Smooth muscle cell (in vitro differentiated cells): ENCODE measurements around the gene ZNF853. TPM values are rescaled to one million over a fixed set of nuclear protein-coding genes. Genes with fewer than 3 reads are reported as not detected.

Experiments
- DNase-seq: peaks from one replicate; lab custom pipeline; 2025; ENCODE audit not compliant: unreplicated experiment; lab: John Stamatoyannopoulos, UW
- H2AFZ ChIP-seq: fragments of 200-600 bp; sonication (generic); 2 replicates; pipeline ENCODE4 v1.6.0; 2016; ENCODE audit warnings: antibody characterized with exemption, low read depth, mild to moderate bottlenecking
- H3F3A ChIP-seq: fragments of 200-600 bp; sonication (generic); 2 replicates; pipeline ENCODE4 v1.6.0; 2017; ENCODE audit warnings: antibody characterized with exemption, low read depth
- H3K27ac ChIP-seq: fragments of 200-600 bp; sonication (generic); 2 replicates; pipeline ENCODE4 v1.5.1; 2016; ENCODE audit warnings: low read depth, mild to moderate bottlenecking
- H3K27me3 ChIP-seq: fragments of 200-600 bp; sonication (generic); 2 replicates; pipeline ENCODE4 v1.6.1; 2016; ENCODE audit warnings: low read depth, mild to moderate bottlenecking
- H3K36me3 ChIP-seq: fragments of 200-600 bp; sonication (generic); 2 replicates; pipeline ENCODE4 v1.5.1; 2016; ENCODE audit warnings: low read depth
- H3K4me1 ChIP-seq: fragments of 200-600 bp; sonication (generic); 2 replicates; pipeline ENCODE4 v1.5.1; 2016; ENCODE audit warnings: low read depth
- H3K4me2 ChIP-seq: fragments of 200-600 bp; sonication (generic); 2 replicates; pipeline ENCODE4 v1.6.0; 2016; ENCODE audit warnings: mild to moderate bottlenecking
- H3K4me3 ChIP-seq: fragments of 200-600 bp; sonication (generic); 2 replicates; pipeline ENCODE4 v1.5.1; 2016; ENCODE audit warnings: mild to moderate bottlenecking
- H3K79me2 ChIP-seq: fragments of 200-600 bp; sonication (generic); 2 replicates; pipeline ENCODE4 v1.6.0; 2016; ENCODE audit warnings: low read depth, mild to moderate bottlenecking
- H3K9ac ChIP-seq: fragments of 200-600 bp; sonication (generic); 2 replicates; pipeline ENCODE4 v1.6.0; 2016; ENCODE audit warnings: low read depth
- H3K9me3 ChIP-seq: fragments of 200-600 bp; sonication (generic); replicated peaks from 2 replicates; pipeline ENCODE4 v1.5.1; 2016; ENCODE audit warnings: low read depth
- H4K20me1 ChIP-seq: fragments of 200-600 bp; sonication (generic); 2 replicates; pipeline ENCODE4 v1.6.0; 2016; ENCODE audit warnings: low read depth
- WGBS: methylation state at CpG from one replicate; pipeline ENCODE4 v1.1.7; 2016; ENCODE audit warnings: low lambda C conversion rate; 5-methylcytosine and 5-hydroxymethylcytosine counted together
- polyA plus RNA-seq: library from polyadenylated mRNA; unstranded; fragments of >200 nt; fragmentation: Nextera tagmentation; extraction: Ambion mirVana; gene quantifications from 2 replicates; pipeline ENCODE4 v1.2.1, GENCODE V29; 2016
- total RNA-seq: library from RNA; depleted of rRNA; stranded (reverse); fragments of >200 nt; gene quantifications from 2 replicates; pipeline ENCODE4 v1.2.3, GENCODE V29; 2014
- TF ChIP-seq, protein P1 (sequence below): fragments of 200-600 bp; sonication (generic); IDR thresholded peaks from 2 replicates; pipeline ENCODE4 v1.5.1; 2017; ENCODE audit warnings: borderline replicate concordance, mild to moderate bottlenecking, antibody characterized with exemption; ENCODE audit not compliant: insufficient read depth, poor library complexity, severe bottlenecking

The ZNF853 gene
- total and polyA plus RNA-seq, 2 experiments from 2014 or later = 8.9 to 10.3 TPM

DNA sequence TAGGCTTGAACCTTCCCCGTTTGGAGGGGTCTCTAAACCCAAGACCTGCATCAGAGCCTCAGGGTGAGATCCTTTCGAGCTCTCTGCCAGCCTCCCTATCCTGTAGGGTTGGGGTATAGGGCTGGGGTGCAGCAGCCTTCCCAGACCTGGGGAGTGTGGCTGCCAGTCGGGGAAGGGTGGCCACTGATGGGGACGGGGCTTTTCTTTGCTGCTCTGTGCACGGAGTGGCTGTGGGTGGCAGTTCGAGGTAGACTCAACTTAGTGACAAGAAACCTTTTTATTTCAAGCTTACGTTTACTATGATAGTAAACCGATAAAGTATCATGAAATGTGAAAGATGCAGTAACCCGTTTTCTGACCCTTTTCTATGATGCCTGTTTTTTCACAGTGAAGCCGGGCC is 34.7 kb downstream of the ZNF853 start:
- H3K4me3 ChIP-seq = no peak overlapping the region
- no peak for DNase-seq
- H3K9ac ChIP-seq = no peak overlapping the region
- no peaks in the 10 kb centered on the region for H3K36me3 ChIP-seq
- no peak overlapping the region for H2AFZ ChIP-seq
- H4K20me1 ChIP-seq = peaks cover 32% of the 10 kb centered on the region
- H3K79me2 ChIP-seq = no peaks in the 10 kb centered on the region
- no peaks in the 10 kb centered on the region for H3K4me1 ChIP-seq
- TF ChIP-seq, protein P1, sequence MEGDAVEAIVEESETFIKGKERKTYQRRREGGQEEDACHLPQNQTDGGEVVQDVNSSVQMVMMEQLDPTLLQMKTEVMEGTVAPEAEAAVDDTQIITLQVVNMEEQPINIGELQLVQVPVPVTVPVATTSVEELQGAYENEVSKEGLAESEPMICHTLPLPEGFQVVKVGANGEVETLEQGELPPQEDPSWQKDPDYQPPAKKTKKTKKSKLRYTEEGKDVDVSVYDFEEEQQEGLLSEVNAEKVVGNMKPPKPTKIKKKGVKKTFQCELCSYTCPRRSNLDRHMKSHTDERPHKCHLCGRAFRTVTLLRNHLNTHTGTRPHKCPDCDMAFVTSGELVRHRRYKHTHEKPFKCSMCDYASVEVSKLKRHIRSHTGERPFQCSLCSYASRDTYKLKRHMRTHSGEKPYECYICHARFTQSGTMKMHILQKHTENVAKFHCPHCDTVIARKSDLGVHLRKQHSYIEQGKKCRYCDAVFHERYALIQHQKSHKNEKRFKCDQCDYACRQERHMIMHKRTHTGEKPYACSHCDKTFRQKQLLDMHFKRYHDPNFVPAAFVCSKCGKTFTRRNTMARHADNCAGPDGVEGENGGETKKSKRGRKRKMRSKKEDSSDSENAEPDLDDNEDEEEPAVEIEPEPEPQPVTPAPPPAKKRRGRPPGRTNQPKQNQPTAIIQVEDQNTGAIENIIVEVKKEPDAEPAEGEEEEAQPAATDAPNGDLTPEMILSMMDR = no peak
- no peak overlapping the region for H3K27ac ChIP-seq
- H3F3A ChIP-seq = no peaks in the 10 kb centered on the region
- H3K27me3 ChIP-seq = no peaks in the 10 kb centered on the region
- no peaks in the 10 kb centered on the region for H3K9me3 ChIP-seq
- 99% methylated on average over 10 of the region's 10 CpGs for WGBS
- no peak overlapping the region for H3K4me2 ChIP-seq

DNA sequence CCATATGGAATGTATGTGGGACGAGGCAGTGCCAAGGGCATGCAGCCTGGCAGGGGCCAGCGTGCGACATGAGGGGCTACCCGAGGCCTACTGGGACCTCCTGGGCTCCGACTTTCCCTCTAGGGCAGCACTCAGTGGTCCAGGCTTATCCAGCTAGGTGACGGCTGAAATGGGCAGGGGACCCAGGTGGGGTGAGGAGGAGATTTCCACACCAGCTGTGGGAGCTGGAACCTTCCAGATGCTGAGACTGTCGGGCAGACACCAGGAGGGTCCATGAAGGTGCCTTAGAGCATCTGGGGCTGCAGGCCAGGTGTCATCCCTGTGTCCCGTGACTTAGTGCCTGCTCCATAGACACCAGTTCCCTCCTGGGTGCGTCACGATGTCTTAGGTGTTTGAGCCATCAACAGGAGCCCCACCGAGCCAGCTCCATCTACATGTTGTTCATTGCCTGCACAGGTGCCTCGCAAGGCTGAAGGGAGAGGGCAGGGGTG is 35.2 kb downstream of the ZNF853 start:
- H2AFZ ChIP-seq = no peak overlapping the region
- H3K79me2 ChIP-seq = no peaks in the 10 kb centered on the region
- peaks cover 32% of the 10 kb centered on the region for H4K20me1 ChIP-seq
- no peak overlapping the region for H3K27ac ChIP-seq
- no peak overlapping the region for H3K4me2 ChIP-seq
- H3K9me3 ChIP-seq = no peaks in the 10 kb centered on the region
- H3K36me3 ChIP-seq = no peaks in the 10 kb centered on the region
- TF ChIP-seq, protein P1 = no peak
- H3K4me3 ChIP-seq = no peak overlapping the region
- no peak for DNase-seq
- 94% methylated on average over 12 of the region's 12 CpGs for WGBS
- H3K9ac ChIP-seq = no peak overlapping the region
- H3K4me1 ChIP-seq = no peaks in the 10 kb centered on the region
- H3K27me3 ChIP-seq = no peaks in the 10 kb centered on the region
- H3F3A ChIP-seq = no peaks in the 10 kb centered on the region

DNA sequence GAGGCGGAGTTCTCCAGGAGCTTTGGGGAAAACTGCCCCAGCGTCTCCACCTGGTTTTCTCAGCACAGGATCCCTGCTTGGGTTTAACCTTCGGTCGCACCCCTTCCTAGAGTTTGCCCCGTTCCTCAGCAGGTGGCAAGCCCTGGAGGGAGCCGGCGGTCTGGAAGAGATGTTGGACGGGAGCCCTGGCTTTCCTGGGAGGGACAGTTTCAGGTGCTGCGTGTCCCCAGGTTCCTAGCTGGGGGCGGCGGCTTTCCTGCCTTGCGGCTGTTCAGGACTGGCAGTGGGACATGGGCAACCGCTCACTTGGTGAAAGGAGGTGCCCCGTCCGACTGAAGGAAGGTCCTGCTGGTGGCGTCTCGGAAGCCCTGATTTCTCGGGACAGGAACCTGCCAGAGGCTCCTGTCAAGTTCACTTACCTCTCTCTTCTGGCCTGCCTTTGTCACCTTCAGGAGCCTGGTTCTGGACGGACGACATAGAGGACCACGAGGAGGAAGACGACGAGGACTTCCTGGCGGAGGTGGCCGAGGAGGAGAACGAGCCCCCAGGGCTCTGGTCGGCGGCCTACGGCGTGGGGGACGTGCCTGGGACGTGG is 36.5 kb downstream of the ZNF853 start:
- H3K9ac ChIP-seq = no peak overlapping the region
- TF ChIP-seq, protein P1 = no peak
- WGBS = 97% methylated on average over 32 of the region's 32 CpGs
- no peak overlapping the region for H3K27ac ChIP-seq
- no peaks in the 10 kb centered on the region for H3K79me2 ChIP-seq
- peaks cover 21% of the 10 kb centered on the region for H4K20me1 ChIP-seq
- H3K36me3 ChIP-seq = no peaks in the 10 kb centered on the region
- no peak overlapping the region for H3K4me3 ChIP-seq
- no peak overlapping the region for H2AFZ ChIP-seq
- H3K9me3 ChIP-seq = no peaks in the 10 kb centered on the region
- no peaks in the 10 kb centered on the region for H3K4me1 ChIP-seq
- no peak overlapping the region for H3K4me2 ChIP-seq
- H3F3A ChIP-seq = no peaks in the 10 kb centered on the region
- H3K27me3 ChIP-seq = no peaks in the 10 kb centered on the region
- DNase-seq = no peak

DNA sequence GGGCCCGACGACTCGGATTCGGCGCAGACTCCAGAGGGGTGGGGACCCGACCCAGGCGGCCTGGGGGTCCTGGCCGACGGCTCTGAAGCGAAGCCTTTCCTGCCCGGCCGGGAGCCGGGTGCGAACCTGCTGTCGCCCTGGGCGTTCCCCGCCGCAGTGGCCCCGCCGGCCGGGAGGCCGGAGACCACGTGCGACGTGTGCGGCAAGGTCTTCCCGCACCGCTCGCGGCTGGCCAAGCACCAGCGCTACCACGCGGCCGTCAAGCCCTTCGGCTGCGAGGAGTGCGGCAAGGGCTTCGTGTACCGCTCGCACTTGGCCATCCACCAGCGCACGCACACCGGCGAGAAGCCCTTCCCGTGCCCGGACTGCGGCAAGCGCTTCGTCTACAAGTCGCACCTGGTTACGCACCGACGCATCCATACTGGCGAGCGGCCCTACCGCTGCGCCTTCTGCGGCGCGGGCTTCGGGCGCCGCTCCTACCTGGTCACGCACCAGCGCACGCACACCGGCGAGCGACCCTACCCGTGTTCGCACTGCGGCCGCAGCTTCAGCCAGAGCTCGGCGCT is 37.1 kb downstream of the ZNF853 start:
- H3K4me2 ChIP-seq = no peak overlapping the region

More for the DNA sequence above, 37.1 kb downstream of the ZNF853 start:
- no peak overlapping the region for H3K4me3 ChIP-seq
- no peaks in the 10 kb centered on the region for H3K4me1 ChIP-seq
- H3K27me3 ChIP-seq = no peaks in the 10 kb centered on the region
- H3K9ac ChIP-seq = no peak overlapping the region
- H3K27ac ChIP-seq = no peak overlapping the region
- H3K79me2 ChIP-seq = no peaks in the 10 kb centered on the region
- no peaks in the 10 kb centered on the region for H3K36me3 ChIP-seq
- no peak overlapping the region for H2AFZ ChIP-seq
- TF ChIP-seq, protein P1 = no peak
- no peaks in the 10 kb centered on the region for H3F3A ChIP-seq
- H4K20me1 ChIP-seq = peaks cover 15% of the 10 kb centered on the region
- over 99% methylated on average over 70 of the region's 75 CpGs for WGBS
- no peak for DNase-seq
- no peaks in the 10 kb centered on the region for H3K9me3 ChIP-seq
